RPMI8226 (cell line): ENCODE measurements around the gene ARL11.

Experiments
- DNase-seq: peaks from one replicate; pipeline ENCODE4 v3.0.0-alpha.2; 2015

The ARL11 gene

DNA sequence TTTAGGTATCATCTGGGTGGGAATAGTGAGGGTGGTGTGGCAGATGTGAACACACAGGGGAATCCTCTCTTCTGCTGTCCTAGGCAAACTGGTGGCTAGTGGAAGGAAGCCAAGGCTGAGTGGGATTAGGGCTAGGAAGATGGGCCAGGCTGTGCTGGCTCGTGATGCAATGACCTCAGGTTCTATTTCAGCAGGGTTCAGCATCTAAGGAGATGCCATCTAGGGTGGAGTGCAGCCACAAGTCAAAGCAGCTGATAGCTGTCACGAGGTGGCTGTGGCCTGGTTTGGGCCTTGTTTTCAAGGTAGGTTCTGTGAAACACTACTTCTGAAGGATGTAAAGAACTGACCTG, 21.6 kb downstream of the ARL11 start:
- no peak for DNase-seq

- DNase-seq = no peak
Observed at GRCh38 chr13:49651570-49652354, 23.5 kb downstream of the ARL11 start.

DNA sequence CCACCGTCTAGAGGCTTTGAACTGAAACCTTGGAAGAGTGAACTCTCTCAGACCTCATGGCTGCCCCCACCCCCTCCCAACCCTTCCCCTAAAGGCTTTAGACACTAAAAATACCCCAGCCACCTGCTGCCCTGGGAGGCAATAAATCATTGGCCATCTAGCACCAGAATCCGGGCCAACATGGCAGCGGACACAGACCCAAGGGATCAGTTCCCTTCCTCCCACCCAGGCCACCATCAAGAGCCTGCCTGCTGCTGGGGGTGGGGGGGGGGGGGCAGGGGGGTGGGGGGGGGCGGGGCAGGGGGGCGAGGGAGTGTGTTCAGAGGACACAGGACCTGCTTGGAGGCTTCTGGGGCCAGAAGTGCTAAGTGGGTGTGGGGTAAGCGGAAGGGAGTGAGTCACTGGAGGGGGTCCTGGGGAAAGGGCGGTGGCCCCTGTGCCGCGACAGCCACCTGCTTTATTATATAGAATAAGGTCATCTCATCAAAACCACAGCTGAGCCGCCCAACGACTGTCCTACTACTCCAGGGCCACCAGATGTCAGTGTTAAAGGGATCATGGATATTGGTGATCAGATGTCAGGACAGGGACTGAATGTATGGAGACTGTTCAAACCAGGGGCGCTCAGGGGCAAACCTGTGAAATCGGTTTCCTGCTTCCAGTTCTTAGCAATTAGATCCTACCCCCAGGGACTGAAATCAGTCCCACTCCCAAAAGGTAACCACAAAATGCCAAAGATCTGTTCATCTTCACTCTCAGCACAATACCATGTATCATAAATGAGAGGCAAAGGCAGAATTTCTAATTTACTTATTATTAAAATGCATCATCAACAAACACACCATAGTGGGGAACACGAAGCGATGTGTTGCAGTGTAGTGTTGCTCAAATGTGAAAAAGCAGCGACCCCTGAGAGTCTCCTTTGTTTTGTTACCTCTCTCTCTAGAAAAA, 24.3 kb downstream of the ARL11 start:
- peak; percentile 44 for DNase-seq

DNA sequence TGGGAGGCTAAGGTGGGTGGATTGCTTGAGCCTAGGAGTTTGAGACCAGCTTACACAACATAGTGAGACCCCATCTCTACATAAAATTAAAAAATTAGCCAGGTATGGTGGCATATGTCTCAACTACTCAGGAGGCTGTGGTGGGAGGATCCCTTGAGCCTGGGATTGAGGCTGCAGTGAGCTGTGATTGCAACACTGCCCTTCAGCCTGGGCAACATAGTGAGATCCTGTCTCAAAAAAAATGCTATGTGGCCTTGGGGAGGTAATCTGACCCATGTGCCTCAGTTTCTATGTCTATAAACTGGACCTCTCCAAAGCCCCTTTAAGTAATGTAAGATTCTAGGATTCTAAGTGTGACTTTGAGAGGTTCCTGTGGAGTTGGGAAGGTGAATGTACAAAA, 25.2 kb downstream of the ARL11 start:
- no peak for DNase-seq

DNA sequence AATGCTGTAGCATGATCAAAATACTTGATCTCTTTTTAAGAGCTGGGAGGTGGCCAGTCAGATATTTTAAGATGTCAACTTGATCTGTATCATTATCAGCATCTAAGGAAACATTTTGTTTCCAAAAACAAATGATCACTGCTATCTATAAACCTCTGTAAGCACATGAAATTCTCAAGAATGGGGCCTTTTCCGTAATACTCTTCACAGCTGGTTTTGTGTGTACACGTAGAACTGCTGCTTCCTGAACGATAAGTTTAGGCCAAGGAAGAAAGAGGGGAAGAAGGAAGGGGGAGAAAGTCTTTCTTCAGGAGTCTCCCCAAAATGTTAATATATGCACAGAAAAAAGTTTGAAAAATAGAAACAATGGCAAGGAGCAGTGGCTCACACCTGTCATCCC, 25.7 kb downstream of the ARL11 start:
- DNase-seq = no peak

DNA sequence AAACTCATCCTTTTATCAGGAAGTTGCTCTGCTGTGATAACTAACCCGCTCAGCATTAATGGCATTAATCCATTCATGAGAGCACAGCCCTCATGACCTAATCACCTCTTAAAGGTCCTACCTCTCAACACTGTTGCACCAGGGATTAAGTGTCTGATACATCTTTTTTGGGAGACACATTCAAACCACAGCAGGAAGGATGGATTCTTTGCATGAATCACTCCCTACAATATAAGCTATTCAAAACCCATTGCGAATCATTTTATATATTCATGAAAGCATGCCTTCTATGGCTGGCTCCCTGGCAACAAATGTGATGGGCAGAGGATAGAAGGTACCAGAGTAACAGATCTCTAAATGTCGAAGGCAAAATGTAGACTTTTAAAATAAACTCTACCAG, 27.6 kb downstream of the ARL11 start:
- DNase-seq = no peak

GRCh38 chr13:49657241-49657641, 28.9 kb downstream of the ARL11 start:
- DNase-seq = no peak

DNA sequence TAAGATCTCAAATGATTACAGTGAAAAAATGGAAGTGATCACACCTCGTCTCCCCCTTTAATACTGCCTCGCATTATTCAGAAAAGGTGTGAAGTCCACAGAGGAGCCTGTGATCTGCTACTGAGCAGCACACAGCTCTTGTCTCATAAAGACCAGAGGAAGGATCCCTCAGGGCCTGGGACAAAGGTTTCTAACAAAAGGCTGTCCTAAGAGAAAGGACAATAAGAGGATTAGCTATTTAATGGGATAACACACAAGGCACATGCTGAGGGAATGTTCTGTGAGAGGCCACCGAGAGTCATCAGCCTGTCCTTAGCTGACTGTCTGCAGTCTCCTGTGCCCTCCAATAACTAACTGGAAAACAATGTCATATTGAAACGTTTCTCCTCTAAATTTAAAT, 36.3 kb downstream of the ARL11 start:
- no peak for DNase-seq

DNA sequence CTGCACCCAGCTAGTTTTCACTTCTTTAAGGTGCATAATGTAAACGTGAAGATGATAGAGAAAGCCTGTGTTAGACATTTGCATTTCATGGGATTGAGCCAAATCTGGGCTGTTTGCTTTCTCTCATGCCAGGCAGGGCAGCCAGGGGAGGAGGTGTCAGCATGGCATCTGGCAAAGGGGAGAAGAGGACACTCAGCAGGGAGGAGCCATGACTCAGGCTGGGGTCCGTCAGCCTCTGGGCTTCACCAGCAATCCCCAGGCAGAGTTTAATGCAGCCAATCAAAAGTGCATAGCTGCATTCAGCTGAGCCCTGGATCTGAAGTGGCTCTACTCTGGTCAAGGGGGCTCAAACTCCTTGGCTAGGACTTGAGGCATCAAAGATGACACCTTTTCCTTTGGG, 39.5 kb downstream of the ARL11 start:
- no peak for DNase-seq

DNA sequence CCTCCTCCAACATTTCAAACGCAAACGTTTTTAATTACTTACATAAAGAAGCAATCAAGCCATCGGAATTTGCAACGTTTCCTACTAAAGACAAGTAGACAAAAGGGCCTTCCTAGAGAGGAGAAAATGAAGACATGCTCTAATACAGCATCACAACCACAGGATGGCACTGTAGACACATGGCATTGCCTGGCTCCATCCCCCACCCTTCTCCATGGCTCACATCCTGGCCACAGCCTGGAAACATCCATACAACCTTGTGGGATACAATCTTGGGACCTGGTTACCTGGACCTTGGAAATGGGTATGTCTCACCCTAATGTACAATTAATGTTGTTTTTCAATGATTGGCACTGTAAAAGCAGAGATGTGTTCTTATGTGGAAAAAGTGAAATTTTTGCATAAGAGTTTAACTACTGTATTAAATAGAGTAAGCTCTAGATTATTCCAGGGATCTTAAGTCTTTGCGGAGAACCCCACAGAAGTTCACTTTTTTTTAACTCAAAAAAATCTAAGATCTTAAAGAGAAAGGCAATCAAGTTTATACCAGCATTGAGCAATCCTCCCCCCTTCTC, 41.5 kb downstream of the ARL11 start:
- DNase-seq = no peak

DNA sequence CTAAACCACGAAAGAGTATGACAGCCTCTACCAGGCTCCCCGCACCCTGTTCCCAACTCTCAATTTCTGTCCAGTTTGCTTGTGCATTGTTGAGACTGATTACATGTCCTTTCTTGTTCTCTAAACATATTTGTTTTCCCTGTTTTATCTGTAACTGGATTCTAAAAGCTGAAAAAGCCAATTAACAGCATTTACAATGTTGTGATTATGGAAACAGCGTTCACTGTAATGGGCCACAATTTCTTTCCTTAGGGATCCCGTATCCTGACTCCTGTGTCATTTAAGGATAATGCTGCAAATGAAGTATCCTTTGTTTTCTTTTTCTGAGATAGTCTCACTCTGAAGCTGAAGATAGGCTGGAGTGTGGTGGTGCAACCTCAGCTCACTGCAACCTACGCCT, 42.5 kb downstream of the ARL11 start:
- DNase-seq = no peak

- no peak for DNase-seq
Observed at GRCh38 chr13:49676581-49677298, 48.4 kb downstream of the ARL11 start.

- DNase-seq = no peak
Observed at GRCh38 chr13:49678191-49678914, 50.0 kb downstream of the ARL11 start.

GRCh38 chr13:49679246-49679645, 50.9 kb downstream of the ARL11 start:
- DNase-seq = no peak

DNA sequence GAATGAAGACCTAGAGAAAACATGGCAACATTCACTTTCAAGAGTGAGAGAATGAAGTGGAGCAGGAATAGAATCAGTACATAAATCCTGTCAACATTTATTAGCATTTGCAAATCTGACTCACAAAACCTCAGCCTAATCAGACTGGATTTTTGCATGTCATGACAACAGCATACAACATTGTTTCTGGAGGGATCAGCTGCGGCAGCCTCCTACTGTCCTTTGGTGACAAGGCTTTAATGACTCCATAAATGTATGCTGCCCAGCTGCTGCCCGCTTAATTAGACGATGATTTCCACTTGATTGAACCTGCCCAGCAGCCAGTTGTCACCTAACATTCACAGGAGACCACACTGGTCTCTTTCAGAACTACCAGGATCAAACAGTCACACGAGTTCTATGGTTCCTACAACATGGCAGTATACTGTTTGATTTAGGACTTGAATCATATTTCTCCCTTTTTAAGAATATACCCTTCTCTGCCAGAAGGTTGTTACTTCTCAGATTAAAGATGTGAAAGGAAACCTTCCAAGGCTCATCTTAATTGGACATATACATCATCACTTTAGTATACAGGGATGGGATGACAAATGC, 53.6 kb downstream of the ARL11 start:
- no peak for DNase-seq
